Type B pancreatic cell (in vitro differentiated cells): ENCODE measurements around the gene PDE9A. TPM values are rescaled to one million over a fixed set of nuclear protein-coding genes. Genes with fewer than 3 reads are reported as not detected.

Experiments
- DNase-seq: peaks from one replicate; pipeline ENCODE4 v3.0.0; 2021; ENCODE audit warnings: mixed read lengths; ENCODE audit not compliant: unreplicated experiment; ENCODE audit errors: extremely low spot score
- H3K27ac Mint-ChIP-seq: 2 replicates; pipeline ENCODE4 v1.8.0; 2021; ENCODE audit warnings: mild to moderate bottlenecking, mixed read lengths
- H3K27me3 Mint-ChIP-seq: 2 replicates; pipeline ENCODE4 v1.8.0; 2021; ENCODE audit warnings: mixed read lengths
- H3K36me3 Mint-ChIP-seq: 2 replicates; pipeline ENCODE4 v1.8.0; 2021; ENCODE audit warnings: mixed read lengths
- H3K4me1 Mint-ChIP-seq: one replicate; pipeline ENCODE4 v1.8.0; 2021; ENCODE audit warnings: mixed read lengths; ENCODE audit not compliant: unreplicated experiment
- H3K4me3 Mint-ChIP-seq: 2 replicates; pipeline ENCODE4 v1.8.0; 2021; ENCODE audit warnings: mild to moderate bottlenecking, mixed read lengths
- H3K9me3 Mint-ChIP-seq: 2 replicates; pipeline ENCODE4 v1.8.0; 2021; ENCODE audit warnings: mixed read lengths
- total RNA-seq: library from RNA; stranded (reverse); gene quantifications from 2 replicates; pipeline ENCODE4 v1.2.1, GENCODE V29; 2021; ENCODE audit warnings: low replicate concordance
- TF ChIP-seq, protein P1 (sequence below): fragments of 200-600 bp; sonication (generic); conservative IDR thresholded peaks from 2 replicates; pipeline ENCODE4 v1.5.0; 2021; ENCODE audit warnings: antibody characterized with exemption, mild to moderate bottlenecking

The PDE9A gene
- total RNA-seq, 1 donor from 2014 or later: 18.6 TPM

DNA sequence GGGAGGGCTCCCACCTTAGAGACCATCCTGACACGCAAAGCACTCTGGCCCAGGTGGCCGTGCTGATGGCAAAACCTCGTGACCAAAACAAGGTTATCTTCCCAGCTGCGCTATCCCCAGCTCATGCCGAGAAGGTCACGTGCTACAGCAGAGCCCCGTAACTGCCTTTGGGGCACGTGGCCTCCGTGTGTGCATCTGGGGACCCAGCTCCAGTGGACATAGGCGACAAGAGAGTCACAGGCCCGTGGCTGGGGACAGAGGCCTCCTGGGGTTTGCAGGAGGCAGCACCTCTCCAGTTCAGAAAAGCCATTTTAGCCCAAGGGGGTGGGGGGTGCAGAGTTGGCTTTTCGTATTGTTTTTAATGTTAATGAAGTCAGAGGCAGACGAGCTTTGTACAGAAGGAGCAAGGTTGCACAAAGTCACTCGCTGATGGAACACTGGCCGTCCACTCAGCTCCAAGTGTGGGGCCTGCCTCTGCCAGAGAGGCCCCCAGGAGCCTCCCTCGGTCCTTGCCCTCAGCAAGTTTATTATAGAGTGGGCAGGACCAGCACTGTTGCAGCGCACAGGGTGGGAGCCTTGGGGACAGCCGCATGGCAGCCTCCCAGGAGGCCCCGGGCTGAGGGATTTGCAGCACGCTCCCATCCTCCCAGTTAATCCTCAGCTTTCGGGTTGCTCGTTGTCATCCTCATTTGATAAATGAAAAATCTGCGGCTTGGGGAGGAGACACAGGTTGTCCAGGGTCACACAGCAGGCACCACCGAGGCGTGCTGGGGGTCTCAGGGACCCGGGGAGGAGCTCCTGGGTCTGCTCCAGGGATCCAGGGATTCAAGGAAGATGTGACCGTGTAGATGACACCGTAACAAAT, 8.0 kb upstream of the PDE9A start:
- Mint-ChIP-seq H3K27ac (no peak overlapping the region), H3K4me3 (no peak overlapping the region), H3K4me1 (peaks cover 24% of the 10 kb centered on the region), H3K36me3 (no peaks in the 10 kb centered on the region), H3K9me3 (no peaks in the 10 kb centered on the region), H3K27me3 (peaks cover 20% of the 10 kb centered on the region)
- TF ChIP-seq, protein P1, sequence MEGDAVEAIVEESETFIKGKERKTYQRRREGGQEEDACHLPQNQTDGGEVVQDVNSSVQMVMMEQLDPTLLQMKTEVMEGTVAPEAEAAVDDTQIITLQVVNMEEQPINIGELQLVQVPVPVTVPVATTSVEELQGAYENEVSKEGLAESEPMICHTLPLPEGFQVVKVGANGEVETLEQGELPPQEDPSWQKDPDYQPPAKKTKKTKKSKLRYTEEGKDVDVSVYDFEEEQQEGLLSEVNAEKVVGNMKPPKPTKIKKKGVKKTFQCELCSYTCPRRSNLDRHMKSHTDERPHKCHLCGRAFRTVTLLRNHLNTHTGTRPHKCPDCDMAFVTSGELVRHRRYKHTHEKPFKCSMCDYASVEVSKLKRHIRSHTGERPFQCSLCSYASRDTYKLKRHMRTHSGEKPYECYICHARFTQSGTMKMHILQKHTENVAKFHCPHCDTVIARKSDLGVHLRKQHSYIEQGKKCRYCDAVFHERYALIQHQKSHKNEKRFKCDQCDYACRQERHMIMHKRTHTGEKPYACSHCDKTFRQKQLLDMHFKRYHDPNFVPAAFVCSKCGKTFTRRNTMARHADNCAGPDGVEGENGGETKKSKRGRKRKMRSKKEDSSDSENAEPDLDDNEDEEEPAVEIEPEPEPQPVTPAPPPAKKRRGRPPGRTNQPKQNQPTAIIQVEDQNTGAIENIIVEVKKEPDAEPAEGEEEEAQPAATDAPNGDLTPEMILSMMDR: no peak
- no peak for DNase-seq

DNA sequence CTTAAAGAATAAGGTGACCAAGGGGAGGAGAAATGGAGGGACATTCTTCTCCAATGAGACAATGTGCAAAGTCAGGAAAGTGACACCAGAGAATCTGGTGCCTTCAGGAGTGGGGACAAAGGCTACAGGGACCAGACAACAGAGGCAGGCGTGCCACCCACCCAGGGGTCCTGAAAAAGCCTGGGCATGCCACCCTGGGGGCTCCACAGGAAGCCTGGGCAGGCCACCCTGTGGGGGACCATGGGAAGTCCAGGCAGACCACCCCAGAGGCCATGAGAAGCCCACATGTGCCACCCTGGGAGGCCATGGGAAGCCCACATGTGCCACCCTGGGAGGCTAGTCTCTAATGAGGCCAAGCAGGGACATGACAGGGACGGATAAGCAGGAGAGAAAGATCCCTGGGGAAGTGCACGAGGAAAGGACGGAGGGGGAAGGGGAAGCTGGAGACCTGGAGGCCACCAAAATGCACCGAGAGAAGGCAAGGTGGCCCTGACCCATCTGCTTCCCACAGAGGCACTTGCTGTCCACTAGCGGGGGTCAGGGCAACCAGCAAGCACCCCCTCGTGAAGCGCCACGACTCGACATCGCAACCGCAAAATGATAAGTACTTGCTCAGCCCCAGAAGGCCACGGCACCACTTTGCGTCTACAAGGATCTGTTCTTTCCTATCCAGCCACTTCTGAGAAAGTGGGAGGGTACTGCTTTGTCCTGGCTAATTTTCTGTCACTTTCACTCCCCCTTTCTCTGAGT, 7.2 kb upstream of the PDE9A start:
- no peaks in the 10 kb centered on the region for H3K36me3 Mint-ChIP-seq
- no peak overlapping the region for H3K27ac Mint-ChIP-seq

DNA sequence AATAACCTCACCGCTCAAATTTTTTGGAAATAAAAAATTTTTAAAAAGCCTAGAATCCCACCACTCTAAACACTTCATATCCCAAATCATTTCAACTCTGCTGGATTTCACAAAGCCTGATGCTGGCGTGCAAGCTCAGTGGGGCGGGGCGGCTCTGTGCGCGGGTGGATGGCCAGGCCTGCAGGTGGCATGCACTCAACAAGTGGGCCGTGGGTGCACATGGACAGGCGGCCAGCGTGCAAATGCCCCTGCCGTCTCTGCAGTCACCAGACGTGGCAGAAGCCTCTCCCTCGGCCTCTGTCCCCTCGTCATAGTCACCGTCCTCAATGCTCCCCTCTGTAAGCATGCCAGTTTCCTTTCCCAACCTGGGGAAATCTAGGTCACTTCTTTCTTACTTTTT, 6.6 kb upstream of the PDE9A start:
- Mint-ChIP-seq H3K9me3 (no peaks in the 10 kb centered on the region), H3K4me3 (no peak overlapping the region)

More for the DNA sequence above, 7.2 kb upstream of the PDE9A start:
- no peak for DNase-seq
- Mint-ChIP-seq H3K4me3 (no peak overlapping the region), H3K4me1 (peaks cover 19% of the 10 kb centered on the region), H3K9me3 (no peaks in the 10 kb centered on the region), H3K27me3 (peaks cover 22% of the 10 kb centered on the region)
- TF ChIP-seq, protein P1: no peak

DNA sequence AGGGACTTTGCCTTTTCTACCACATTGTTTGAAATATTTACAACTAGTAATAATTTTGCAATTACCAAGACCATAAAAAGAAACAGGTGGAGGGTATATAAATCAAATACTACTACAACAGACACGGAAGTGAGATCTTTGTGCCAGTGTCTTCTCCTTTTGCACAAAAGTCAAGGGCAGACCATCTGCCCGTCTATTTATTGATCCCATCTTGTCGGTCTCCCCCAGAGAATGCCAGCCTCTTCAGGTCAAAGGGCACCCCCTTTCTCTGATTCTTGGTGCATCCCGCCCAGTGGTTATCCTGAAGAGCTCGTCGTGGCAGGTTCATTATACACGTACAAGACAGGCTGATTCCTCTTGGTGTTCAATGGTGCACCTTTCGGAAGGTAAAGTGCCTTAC, 4.8 kb upstream of the PDE9A start:
- Mint-ChIP-seq H3K9me3 (no peaks in the 10 kb centered on the region), H3K4me3 (no peak overlapping the region), H3K36me3 (no peaks in the 10 kb centered on the region)

More for the DNA sequence above, 6.6 kb upstream of the PDE9A start:
- H3K27me3 Mint-ChIP-seq: peaks cover 20% of the 10 kb centered on the region
- H3K4me1 Mint-ChIP-seq: peaks cover 13% of the 10 kb centered on the region
- H3K36me3 Mint-ChIP-seq: no peaks in the 10 kb centered on the region
- TF ChIP-seq, protein P1: no peak
- no peak for DNase-seq
- no peak overlapping the region for H3K27ac Mint-ChIP-seq

More for the DNA sequence above, 4.8 kb upstream of the PDE9A start:
- Mint-ChIP-seq H3K4me1 (peaks cover 10% of the 10 kb centered on the region), H3K27me3 (peaks cover 15% of the 10 kb centered on the region), H3K27ac (no peak overlapping the region)
- TF ChIP-seq, protein P1: no peak
- no peak for DNase-seq
